ENCODE measurements around the gene FIBCD1. TPM values are rescaled to one million over a fixed set of nuclear protein-coding genes. Genes with fewer than 3 reads are reported as not detected.

The FIBCD1 gene
- polyA plus RNA-seq, 1 of the 3 experiments (the other 2 are of a cell fraction): 1.3 TPM

DNA sequence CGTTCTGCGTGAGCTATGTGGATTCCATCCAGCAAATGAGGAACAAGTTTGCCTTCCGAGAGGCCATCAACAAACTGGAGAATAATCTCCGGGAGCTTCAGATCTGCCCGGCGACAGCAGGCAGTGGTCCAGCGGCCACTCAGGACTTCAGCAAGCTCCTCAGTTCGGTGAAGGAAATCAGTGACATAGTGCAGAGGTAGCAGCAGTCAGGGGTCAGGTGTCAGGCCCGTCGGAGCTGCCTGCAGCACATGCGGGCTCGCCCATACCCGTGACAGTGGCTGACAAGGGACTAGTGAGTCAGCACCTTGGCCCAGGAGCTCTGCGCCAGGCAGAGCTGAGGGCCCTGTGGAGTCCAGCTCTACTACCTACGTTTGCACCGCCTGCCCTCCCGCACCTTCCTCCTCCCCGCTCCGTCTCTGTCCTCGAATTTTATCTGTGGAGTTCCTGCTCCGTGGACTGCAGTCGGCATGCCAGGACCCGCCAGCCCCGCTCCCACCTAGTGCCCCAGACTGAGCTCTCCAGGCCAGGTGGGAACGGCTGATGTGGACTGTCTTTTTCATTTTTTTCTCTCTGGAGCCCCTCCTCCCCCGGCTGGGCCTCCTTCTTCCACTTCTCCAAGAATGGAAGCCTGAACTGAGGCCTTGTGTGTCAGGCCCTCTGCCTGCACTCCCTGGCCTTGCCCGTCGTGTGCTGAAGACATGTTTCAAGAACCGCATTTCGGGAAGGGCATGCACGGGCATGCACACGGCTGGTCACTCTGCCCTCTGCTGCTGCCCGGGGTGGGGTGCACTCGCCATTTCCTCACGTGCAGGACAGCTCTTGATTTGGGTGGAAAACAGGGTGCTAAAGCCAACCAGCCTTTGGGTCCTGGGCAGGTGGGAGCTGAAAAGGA is 53.3 kb downstream of the FIBCD1 start:
- H3K27ac ChIP-seq (ENCODE audit: low read depth in 2 of 2, low read length in 1 of 2): peak overlapping the region in 1 of 2 experiments; percentile 31; a peak in 1 of 4 replicates
- no peaks in the 10 kb centered on the region for H3K9me2 ChIP-seq
- H4K20me1 ChIP-seq (ENCODE audit: insufficient read depth): peaks cover 42% of the 10 kb centered on the region
- H3F3A ChIP-seq (replicated peaks; ENCODE audit: insufficient read depth): no peaks in the 10 kb centered on the region
- H3K4me3 ChIP-seq (ENCODE audit: low read depth in 2 of 2, low read length in 1 of 2): no peak overlapping the region
- no peak overlapping the region for H3K9ac ChIP-seq
- no peaks in the 10 kb centered on the region; a peak in 1 of 4 replicates for H3K4me1 ChIP-seq (ENCODE audit: control insufficient read depth in 1 of 2, insufficient read depth in 2 of 2, low read depth in 1 of 2, low read length in 1 of 2)
- no peak overlapping the region for H3K4me2 ChIP-seq
- WGBS (ENCODE audit: low lambda C conversion rate): 88% methylated on average over 21 of the region's 35 CpGs
- peaks cover 39 to 81% of the 10 kb centered on the region in 2 experiments for H3K36me3 ChIP-seq (replicated peaks in 1 of 2; ENCODE audit: control insufficient read depth in 1 of 2, insufficient read depth in 2 of 2, low read length in 1 of 2)
- ChIA-PET CTCF (interaction anchor here (0.8 to 3.9 kb wide), 4 partner anchors 15 to 116 kb away, joined by 3 to 17 read pairs (median 3); no protein-coding TSS in a partner anchor), POLR2A (no interaction called here)
- 0 out of 2 replicates have a peak, but pooled peaks have one; percentile 21 for TF ChIP-seq RFX5 (IDR thresholded peaks at IDR 0.05; ENCODE audit: low read length)
- TF ChIP-seq TEAD4 (IDR thresholded peaks at IDR 0.05; ENCODE audit: borderline replicate concordance, insufficient read depth): no peak
- DNase-seq: no peak
- H3K9me3 ChIP-seq: no peaks in the 10 kb centered on the region
- no peak overlapping the region for H2AFZ ChIP-seq (ENCODE audit: low read depth)
- peaks cover 25% of the 10 kb centered on the region; the same call in 1 of the 2 replicates for H3K79me2 ChIP-seq (ENCODE audit: insufficient read depth)
- no peaks in the 10 kb centered on the region for H3K27me3 ChIP-seq (ENCODE audit: insufficient read depth)

DNA sequence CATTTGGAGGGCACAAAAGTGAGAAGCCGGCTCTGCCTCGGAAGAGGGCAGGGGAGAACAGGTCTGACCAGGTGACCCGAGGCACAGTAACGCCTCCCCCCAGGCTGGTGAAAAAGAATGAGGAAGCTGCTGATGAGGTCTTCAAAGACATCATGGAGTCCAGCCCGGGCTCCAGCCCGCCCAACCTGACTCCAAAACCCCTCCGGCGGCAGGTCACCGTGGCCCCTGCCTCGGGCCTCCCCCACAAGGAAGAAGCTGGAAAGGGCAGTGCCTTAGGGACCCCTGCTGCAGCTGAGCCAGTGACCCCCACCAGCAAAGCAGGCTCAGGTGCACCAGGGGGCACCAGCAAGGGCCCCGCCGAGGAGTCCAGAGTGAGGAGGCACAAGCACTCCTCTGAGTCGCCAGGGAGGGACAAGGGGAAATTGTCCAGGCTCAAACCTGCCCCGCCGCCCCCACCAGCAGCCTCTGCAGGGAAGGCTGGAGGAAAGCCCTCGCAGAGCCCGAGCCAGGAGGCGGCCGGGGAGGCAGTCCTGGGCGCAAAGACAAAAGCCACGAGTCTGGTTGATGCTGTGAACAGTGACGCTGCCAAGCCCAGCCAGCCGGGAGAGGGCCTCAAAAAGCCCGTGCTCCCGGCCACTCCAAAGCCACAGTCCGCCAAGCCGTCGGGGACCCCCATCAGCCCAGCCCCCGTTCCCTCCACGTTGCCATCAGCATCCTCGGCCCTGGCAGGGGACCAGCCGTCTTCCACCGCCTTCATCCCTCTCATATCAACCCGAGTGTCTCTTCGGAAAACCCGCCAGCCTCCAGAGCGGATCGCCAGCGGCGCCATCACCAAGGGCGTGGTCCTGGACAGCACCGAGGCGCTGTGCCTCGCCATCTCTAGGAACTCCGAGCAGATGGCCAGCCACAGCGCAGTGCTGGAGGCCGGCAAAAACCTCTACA is 54.2 kb downstream of the FIBCD1 start:
- DNase-seq: no peak
- peaks cover 39% of the 10 kb centered on the region for H4K20me1 ChIP-seq (ENCODE audit: insufficient read depth)
- H3K9me2 ChIP-seq: no peaks in the 10 kb centered on the region
- CTCF ChIA-PET: interaction anchor here (1.5 to 3.9 kb wide), 4 partner anchors 15 to 162 kb away, joined by 3 to 17 read pairs (median 4); no protein-coding TSS in a partner anchor
- no peak overlapping the region for H3K4me2 ChIP-seq
- no peak for TF ChIP-seq JUND (IDR thresholded peaks at IDR 0.05)
- no peak for TF ChIP-seq RCOR1 (IDR thresholded peaks at IDR 0.05; ENCODE audit: low read length)
- no peak for TF ChIP-seq CHD2 (IDR thresholded peaks at IDR 0.05; ENCODE audit: low read length, partially characterized antibody)
- TF ChIP-seq, protein P1, sequence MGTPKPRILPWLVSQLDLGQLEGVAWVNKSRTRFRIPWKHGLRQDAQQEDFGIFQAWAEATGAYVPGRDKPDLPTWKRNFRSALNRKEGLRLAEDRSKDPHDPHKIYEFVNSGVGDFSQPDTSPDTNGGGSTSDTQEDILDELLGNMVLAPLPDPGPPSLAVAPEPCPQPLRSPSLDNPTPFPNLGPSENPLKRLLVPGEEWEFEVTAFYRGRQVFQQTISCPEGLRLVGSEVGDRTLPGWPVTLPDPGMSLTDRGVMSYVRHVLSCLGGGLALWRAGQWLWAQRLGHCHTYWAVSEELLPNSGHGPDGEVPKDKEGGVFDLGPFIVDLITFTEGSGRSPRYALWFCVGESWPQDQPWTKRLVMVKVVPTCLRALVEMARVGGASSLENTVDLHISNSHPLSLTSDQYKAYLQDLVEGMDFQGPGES (IDR thresholded peaks at IDR 0.05; ENCODE audit: low read depth, low read length): no peak
- TF ChIP-seq NFIC (IDR thresholded peaks at IDR 0.05; ENCODE audit: borderline replicate concordance): no peak
- no peak for TF ChIP-seq TEAD4 (IDR thresholded peaks at IDR 0.05; ENCODE audit: borderline replicate concordance, insufficient read depth)
- no peak for TF ChIP-seq EZH2phosphoT487 (IDR thresholded peaks at IDR 0.05; ENCODE audit: borderline replicate concordance, low read depth)
- TF ChIP-seq, protein P2, sequence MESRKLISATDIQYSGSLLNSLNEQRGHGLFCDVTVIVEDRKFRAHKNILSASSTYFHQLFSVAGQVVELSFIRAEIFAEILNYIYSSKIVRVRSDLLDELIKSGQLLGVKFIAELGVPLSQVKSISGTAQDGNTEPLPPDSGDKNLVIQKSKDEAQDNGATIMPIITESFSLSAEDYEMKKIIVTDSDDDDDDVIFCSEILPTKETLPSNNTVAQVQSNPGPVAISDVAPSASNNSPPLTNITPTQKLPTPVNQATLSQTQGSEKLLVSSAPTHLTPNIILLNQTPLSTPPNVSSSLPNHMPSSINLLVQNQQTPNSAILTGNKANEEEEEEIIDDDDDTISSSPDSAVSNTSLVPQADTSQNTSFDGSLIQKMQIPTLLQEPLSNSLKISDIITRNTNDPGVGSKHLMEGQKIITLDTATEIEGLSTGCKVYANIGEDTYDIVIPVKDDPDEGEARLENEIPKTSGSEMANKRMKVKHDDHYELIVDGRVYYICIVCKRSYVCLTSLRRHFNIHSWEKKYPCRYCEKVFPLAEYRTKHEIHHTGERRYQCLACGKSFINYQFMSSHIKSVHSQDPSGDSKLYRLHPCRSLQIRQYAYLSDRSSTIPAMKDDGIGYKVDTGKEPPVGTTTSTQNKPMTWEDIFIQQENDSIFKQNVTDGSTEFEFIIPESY (IDR thresholded peaks at IDR 0.05; ENCODE audit: borderline replicate concordance, low read depth): no peak
- no peak for TF ChIP-seq MEF2A (IDR thresholded peaks at IDR 0.05; ENCODE audit: borderline replicate concordance, low read depth)
- no peak for TF ChIP-seq YY1 (IDR thresholded peaks at IDR 0.05; ENCODE audit: low read depth)
- TF ChIP-seq TAF1 (IDR thresholded peaks at IDR 0.05; ENCODE audit: borderline replicate concordance, low read depth, low read length): no peak
- no peak for TF ChIP-seq FOSL2 (IDR thresholded peaks at IDR 0.05; ENCODE audit: borderline replicate concordance, low read depth)
- TF ChIP-seq GATA2 (CRISPR knock-in tag; IDR thresholded peaks at IDR 0.05): no peak
- TF ChIP-seq GABPA (IDR thresholded peaks at IDR 0.05; ENCODE audit: low read depth): no peak
- no peak for TF ChIP-seq SMC3 (IDR thresholded peaks at IDR 0.05; ENCODE audit: low read depth, low read length)
- TF ChIP-seq, protein P3, sequence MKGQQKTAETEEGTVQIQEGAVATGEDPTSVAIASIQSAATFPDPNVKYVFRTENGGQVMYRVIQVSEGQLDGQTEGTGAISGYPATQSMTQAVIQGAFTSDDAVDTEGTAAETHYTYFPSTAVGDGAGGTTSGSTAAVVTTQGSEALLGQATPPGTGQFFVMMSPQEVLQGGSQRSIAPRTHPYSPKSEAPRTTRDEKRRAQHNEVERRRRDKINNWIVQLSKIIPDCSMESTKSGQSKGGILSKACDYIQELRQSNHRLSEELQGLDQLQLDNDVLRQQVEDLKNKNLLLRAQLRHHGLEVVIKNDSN (IDR thresholded peaks at IDR 0.05; ENCODE audit: borderline replicate concordance, low read depth): no peak
- no peak for TF ChIP-seq RAD21 (IDR thresholded peaks at IDR 0.05; ENCODE audit: low read length)
- TF ChIP-seq RXRA (IDR thresholded peaks at IDR 0.05; ENCODE audit: borderline replicate concordance, low read depth): no peak
- no peak for TF ChIP-seq POLR2AphosphoS5 (IDR thresholded peaks at IDR 0.05; ENCODE audit: low read depth, low read length)
- H3K9ac ChIP-seq: no peak overlapping the region
- no peak overlapping the region; a peak in 1 of 4 replicates for H3K27ac ChIP-seq (ENCODE audit: low read depth in 2 of 2, low read length in 1 of 2)
- H3K9me3 ChIP-seq: no peaks in the 10 kb centered on the region
- H3K79me2 ChIP-seq (ENCODE audit: insufficient read depth): peaks cover 32% of the 10 kb centered on the region; the same call in 1 of the 2 replicates
- H3K4me3 ChIP-seq (ENCODE audit: low read depth in 2 of 2, low read length in 1 of 2): no peak overlapping the region
- POLR2A ChIA-PET: no interaction called here
- no peaks in the 10 kb centered on the region for H3K27me3 ChIP-seq (ENCODE audit: insufficient read depth)
- no peaks in the 10 kb centered on the region for H3F3A ChIP-seq (replicated peaks; ENCODE audit: insufficient read depth)
- no peaks in the 10 kb centered on the region for H3K4me1 ChIP-seq (ENCODE audit: control insufficient read depth in 1 of 2, insufficient read depth in 2 of 2, low read depth in 1 of 2, low read length in 1 of 2)
- H2AFZ ChIP-seq (ENCODE audit: low read depth): no peak overlapping the region
- 94% methylated on average over 33 of the region's 47 CpGs for WGBS (ENCODE audit: low lambda C conversion rate)
- peaks cover 42 to 82% of the 10 kb centered on the region in 2 experiments for H3K36me3 ChIP-seq (replicated peaks in 1 of 2; ENCODE audit: control insufficient read depth in 1 of 2, insufficient read depth in 2 of 2, low read length in 1 of 2)
